Astrocyte (in vitro differentiated cells and primary cell): ENCODE data around the gene PPP1R12B. TPM values are rescaled to one million over a fixed set of nuclear protein-coding genes. Genes with fewer than 3 reads are reported as not detected.
"Not testable (repeated sequence)": the region's sequence is repeated elsewhere in the genome, so short reads cannot be mapped to it uniquely, and the experiment has no call there.

Experiments
- DNase-seq: peaks from one replicate; pipeline ENCODE4 v3.0.0-alpha.2; 2010; ENCODE audit warnings: low read depth
- FAIRE-seq: peaks from 2 replicates; lab custom pipeline; 2011; peaks lifted over from hg19 to GRCh38; lab: Jason Lieb, UNC
- H2AFZ ChIP-seq: 2 replicates; pipeline ENCODE4 v1.6.0; 2012; ENCODE audit warnings: low read depth, low read length, inconsistent platforms
- H3K27ac ChIP-seq: 2 replicates; pipeline ENCODE4 v1.5.1; 2011; ENCODE audit warnings: low read depth, low read length, inconsistent platforms
- H3K27me3 ChIP-seq: 2 replicates; pipeline ENCODE4 v1.6.0; 2011; ENCODE audit warnings: low read length, inconsistent platforms; ENCODE audit not compliant: insufficient read depth
- H3K36me3 ChIP-seq: 2 replicates; pipeline ENCODE4 v1.5.1; 2011; ENCODE audit warnings: low read length, inconsistent platforms; ENCODE audit not compliant: insufficient read depth
- H3K4me1 ChIP-seq: 2 replicates; pipeline ENCODE4 v1.5.1; 2011; ENCODE audit warnings: low read length, inconsistent platforms; ENCODE audit not compliant: insufficient read depth
- H3K4me2 ChIP-seq: 2 replicates; pipeline ENCODE4 v1.6.0; 2012; ENCODE audit warnings: low read length, inconsistent platforms
- H3K4me3 ChIP-seq: 2 replicates; pipeline ENCODE4 v1.5.1; 2011; ENCODE audit warnings: low read depth, mild to moderate bottlenecking, low read length, inconsistent platforms; ENCODE audit not compliant: insufficient read depth
- H3K79me2 ChIP-seq: 2 replicates; pipeline ENCODE4 v1.6.0; 2012; ENCODE audit warnings: mild to moderate bottlenecking, low read length, inconsistent platforms; ENCODE audit not compliant: insufficient read depth
- H3K9ac ChIP-seq: 2 replicates; pipeline ENCODE4 v1.6.0; 2012; ENCODE audit warnings: mild to moderate bottlenecking, low read length, inconsistent platforms
- H3K9me3 ChIP-seq: 2 replicates; pipeline ENCODE4 v1.5.1; 2012; ENCODE audit warnings: low read depth, mild to moderate bottlenecking, low read length, inconsistent platforms; ENCODE audit not compliant: insufficient read depth
- H4K20me1 ChIP-seq: 2 replicates; pipeline ENCODE4 v1.6.0; 2012; ENCODE audit warnings: low read length, inconsistent platforms; ENCODE audit not compliant: insufficient read depth
- H3K27ac Mint-ChIP-seq: one replicate; pipeline ENCODE4 v1.8.0; 2021; ENCODE audit warnings: mild to moderate bottlenecking, mixed read lengths; ENCODE audit not compliant: unreplicated experiment
- H3K27me3 Mint-ChIP-seq: one replicate; pipeline ENCODE4 v1.8.0; 2021; ENCODE audit warnings: low read depth, mixed read lengths; ENCODE audit not compliant: unreplicated experiment
- H3K36me3 Mint-ChIP-seq: one replicate; pipeline ENCODE4 v1.8.0; 2021; ENCODE audit warnings: low read depth, mixed read lengths; ENCODE audit not compliant: unreplicated experiment
- H3K4me1 Mint-ChIP-seq: one replicate; pipeline ENCODE4 v1.8.0; 2021; ENCODE audit warnings: low read depth, mixed read lengths; ENCODE audit not compliant: unreplicated experiment
- H3K4me3 Mint-ChIP-seq: one replicate; pipeline ENCODE4 v1.8.0; 2021; ENCODE audit warnings: mild to moderate bottlenecking, moderate library complexity, mixed read lengths; ENCODE audit not compliant: unreplicated experiment
- H3K9me3 Mint-ChIP-seq: one replicate; pipeline ENCODE4 v1.8.0; 2021; ENCODE audit warnings: mild to moderate bottlenecking, mixed read lengths; ENCODE audit not compliant: unreplicated experiment
- CTCF ChIP-seq: IDR thresholded peaks from 2 replicates; pipeline ENCODE4 v1.5.1; 2011; ENCODE audit warnings: low read depth, mild to moderate bottlenecking, inconsistent platforms, low read length, moderate library complexity; ENCODE audit not compliant: insufficient read depth
- EZH2 ChIP-seq: IDR thresholded peaks from 2 replicates; pipeline ENCODE4 v1.6.1; 2012; ENCODE audit warnings: mild to moderate bottlenecking, low read length, inconsistent platforms; ENCODE audit not compliant: insufficient read depth
- total RNA-seq: library from RNA; stranded (reverse); gene quantifications from 2 replicates; pipeline ENCODE4 v1.2.1, GENCODE V29; 2021

The PPP1R12B gene
- total RNA-seq, 1 donor from 2014 or later, result 12.2 TPM

- FAIRE-seq, result no peak
- H3K4me1 Mint-ChIP-seq, result no peaks in the 10 kb centered on the region
Measured at GRCh38 chr1:202438393-202439174, 90.1 kb downstream of the PPP1R12B start.

GRCh38 chr1:202439308-202439707 is 90.8 kb downstream of the PPP1R12B start:
- H3K36me3 ChIP-seq, result peaks cover 4% of the 10 kb centered on the region
- H3K4me3 Mint-ChIP-seq, result no peak overlapping the region
- no peaks in the 10 kb centered on the region for H3K27me3 ChIP-seq
- H3K4me2 ChIP-seq, result no peak overlapping the region
- H3K9me3 Mint-ChIP-seq, result no peaks in the 10 kb centered on the region
- H4K20me1 ChIP-seq, result no peaks in the 10 kb centered on the region
- no peak overlapping the region for H3K9ac ChIP-seq
- H3K4me3 ChIP-seq, result no peak overlapping the region
- H3K27ac Mint-ChIP-seq, result no peak overlapping the region
- H3K36me3 Mint-ChIP-seq, result peaks cover 4% of the 10 kb centered on the region
- H3K27ac ChIP-seq, result no peak overlapping the region
- no peak for TF ChIP-seq EZH2
- no peak for TF ChIP-seq CTCF
- H3K4me1 Mint-ChIP-seq, result no peaks in the 10 kb centered on the region
- no peaks in the 10 kb centered on the region for H3K9me3 ChIP-seq
- H3K4me1 ChIP-seq, result no peaks in the 10 kb centered on the region
- FAIRE-seq (no peak), DNase-seq (no peak)
- no peaks in the 10 kb centered on the region for H3K79me2 ChIP-seq
- no peak overlapping the region for H2AFZ ChIP-seq
- H3K27me3 Mint-ChIP-seq, result no peaks in the 10 kb centered on the region

More at GRCh38 chr1:202438393-202439174, 90.1 kb downstream of the PPP1R12B start:
- no peak overlapping the region for H2AFZ ChIP-seq
- no peaks in the 10 kb centered on the region for H3K27me3 ChIP-seq
- H3K4me3 Mint-ChIP-seq, result no peak overlapping the region
- H3K4me3 ChIP-seq, result no peak overlapping the region
- H3K27ac Mint-ChIP-seq, result no peak overlapping the region
- no peaks in the 10 kb centered on the region for H3K4me1 ChIP-seq
- no peaks in the 10 kb centered on the region for H3K9me3 Mint-ChIP-seq
- H3K9ac ChIP-seq, result no peak overlapping the region
- H3K27me3 Mint-ChIP-seq, result no peaks in the 10 kb centered on the region
- H3K79me2 ChIP-seq, result no peaks in the 10 kb centered on the region
- peaks cover 6% of the 10 kb centered on the region for H3K36me3 Mint-ChIP-seq
- no peak overlapping the region for H3K4me2 ChIP-seq
- no peak overlapping the region for H3K27ac ChIP-seq
- H4K20me1 ChIP-seq, result no peaks in the 10 kb centered on the region
- no peaks in the 10 kb centered on the region for H3K9me3 ChIP-seq
- DNase-seq, result no peak
- peaks cover 4% of the 10 kb centered on the region for H3K36me3 ChIP-seq
- TF ChIP-seq EZH2 (no peak), CTCF (no peak)

- H3K4me3 ChIP-seq, H3K9me3 ChIP-seq, H3K4me1 ChIP-seq, H3K36me3 ChIP-seq, H3K4me1 Mint-ChIP-seq, H3K79me2 ChIP-seq, DNase-seq, H2AFZ ChIP-seq, H3K36me3 Mint-ChIP-seq, H3K27ac Mint-ChIP-seq, H3K27ac ChIP-seq, H3K9me3 Mint-ChIP-seq, H3K4me3 Mint-ChIP-seq, H3K27me3 ChIP-seq, H3K4me2 ChIP-seq, H3K27me3 Mint-ChIP-seq, FAIRE-seq, H3K9ac ChIP-seq, H4K20me1 ChIP-seq: not testable (repeated sequence)
Measured at GRCh38 chr1:202448140-202448539, 99.6 kb downstream of the PPP1R12B start.

GRCh38 chr1:202451641-202452040 is 103.1 kb downstream of the PPP1R12B start:
- not testable (repeated sequence) for H3K79me2 ChIP-seq, H3K27ac Mint-ChIP-seq, H3K9me3 Mint-ChIP-seq, H3K27me3 ChIP-seq, H3K9ac ChIP-seq, FAIRE-seq, H3K27me3 Mint-ChIP-seq, H3K9me3 ChIP-seq, H3K36me3 ChIP-seq, DNase-seq, H3K4me3 ChIP-seq, H2AFZ ChIP-seq, H4K20me1 ChIP-seq, H3K4me2 ChIP-seq, H3K4me1 ChIP-seq, H3K4me3 Mint-ChIP-seq, H3K27ac ChIP-seq
- Mint-ChIP-seq H3K36me3 (peaks cover 13% of the 10 kb centered on the region), H3K4me1 (peaks cover 12% of the 10 kb centered on the region)
